DND-41 (cell line): ENCODE results near the gene GSTA4.
"Not testable (repeated sequence)": the region's sequence is repeated elsewhere in the genome, so short reads cannot be mapped to it uniquely, and the experiment has no call there.

Experiments
- ATAC-seq: fragments of 200-7000 bp; cut with Tn5 transposase; 3 replicates; pipeline ENCODE4 v1.9.1; 2021; ENCODE audit warnings: low read depth; ENCODE audit not compliant: insufficient read depth
- DNase-seq: peaks from one replicate; pipeline ENCODE4 v3.0.0-alpha.2; 2020
- H2AFZ ChIP-seq: 2 replicates; pipeline ENCODE4 v1.6.0; 2012; ENCODE audit warnings: low read depth, low read length
- H3K27ac ChIP-seq: 2 replicates; pipeline ENCODE4 v1.5.1; 2012; ENCODE audit warnings: low read length, inconsistent platforms
- H3K27me3 ChIP-seq: fragments of 200-600 bp; sonication (generic); 2 replicates; pipeline ENCODE4 v1.6.0; 2012; ENCODE audit warnings: low read length, mild to moderate bottlenecking, inconsistent platforms; ENCODE audit not compliant: insufficient read depth, poor library complexity
- H3K36me3 ChIP-seq: 2 replicates; pipeline ENCODE4 v1.5.1; 2012; ENCODE audit warnings: low read length, inconsistent platforms; ENCODE audit not compliant: insufficient read depth
- H3K4me1 ChIP-seq: 2 replicates; pipeline ENCODE4 v1.5.1; 2012; ENCODE audit warnings: mild to moderate bottlenecking, low read length; ENCODE audit not compliant: insufficient read depth
- H3K4me2 ChIP-seq: 2 replicates; pipeline ENCODE4 v1.6.0; 2012; ENCODE audit warnings: mild to moderate bottlenecking, moderate library complexity, low read length, inconsistent platforms; ENCODE audit not compliant: insufficient read depth
- H3K4me3 ChIP-seq, 2 experiments: fragments of 200-600 bp in 1 of 2; shearing (Covaris generic) in 1 of 2; 2 replicates each; pipeline ENCODE4 v1.5.1; 2012 to 2016; ENCODE audit warnings: inconsistent platforms in 2 of 2, low read length in 2 of 2, mild to moderate bottlenecking in 2 of 2, low read depth in 1 of 2, moderate library complexity in 1 of 2
- H3K79me2 ChIP-seq: 2 replicates; pipeline ENCODE4 v1.6.0; 2012; ENCODE audit warnings: low read length, inconsistent platforms; ENCODE audit not compliant: insufficient read depth
- H3K9ac ChIP-seq: 2 replicates; pipeline ENCODE4 v1.6.0; 2012; ENCODE audit warnings: low read depth, mild to moderate bottlenecking, inconsistent platforms, low read length, moderate library complexity
- H3K9me3 ChIP-seq: 2 replicates; pipeline ENCODE4 v1.5.1; 2012; ENCODE audit warnings: low read length, moderate library complexity, mild to moderate bottlenecking, inconsistent platforms; ENCODE audit not compliant: insufficient read depth, severe bottlenecking
- H4K20me1 ChIP-seq: 2 replicates; pipeline ENCODE4 v1.6.0; 2012; ENCODE audit warnings: low read length; ENCODE audit not compliant: insufficient read depth
- CTCF ChIP-seq: IDR thresholded peaks from 2 replicates; pipeline ENCODE4 v1.5.1; 2012; ENCODE audit warnings: borderline replicate concordance, low read length, moderate library complexity, mild to moderate bottlenecking; ENCODE audit not compliant: poor library complexity, severe bottlenecking; ENCODE audit errors: extremely low read depth
- EZH2 ChIP-seq: IDR thresholded peaks from 3 replicates; pipeline ENCODE4 v1.6.1; 2012; ENCODE audit warnings: borderline replicate concordance, low read depth, mild to moderate bottlenecking, moderate library complexity, low read length, inconsistent platforms; ENCODE audit not compliant: severe bottlenecking

GSTA4 gene

GRCh38 chr6:52995089-52995912, at the start of gene GSTA4:
Gene GSTA4, minus strand, starts transcription at chr6:52995284. Its CDS starts 1,041 bp downstream, at chr6:52994243.
- H3K36me3 ChIP-seq, H3K9me3 ChIP-seq, H3K79me2 ChIP-seq, H3K27me3 ChIP-seq, H4K20me1 ChIP-seq: not testable (repeated sequence)
- peak within 1 kb of the TSS; percentile 95 for H3K27ac ChIP-seq
- peak within 1 kb of the TSS; percentile 75 to 87 for H3K4me3 ChIP-seq
- TF ChIP-seq CTCF = peak; percentile 68
- ATAC-seq (peak; percentile 91), DNase-seq (peak; percentile 89)
- peak within 1 kb of the TSS; percentile 72 for H3K9ac ChIP-seq
- H2AFZ ChIP-seq = peak within 1 kb of the TSS; percentile 96
- H3K4me1 ChIP-seq = peaks cover 27% of the 10 kb centered on the region
- peak within 1 kb of the TSS; percentile 79 for H3K4me2 ChIP-seq

GRCh38 chr6:53044572-53044971, 49.5 kb upstream of the GSTA4 start:
- Histone ChIP-seq H3K27me3 (no peaks in the 10 kb centered on the region), H3K9me3 (no peaks in the 10 kb centered on the region), H3K79me2 (peaks cover 4% of the 10 kb centered on the region; the same call in 1 of the 2 replicates), H2AFZ (no peak overlapping the region), H3K27ac (no peak overlapping the region), H3K4me2 (no peak overlapping the region), H4K20me1 (0 out of 2 replicates have a peak, but pooled peaks cover 8% of the 10 kb centered on the region), H3K9ac (no peak overlapping the region), H3K4me3 (no peak overlapping the region), H3K4me1 (peaks cover 18% of the 10 kb centered on the region), H3K36me3 (peaks cover 22% of the 10 kb centered on the region)
- no peak for ATAC-seq
- TF ChIP-seq CTCF = no peak
- no peak for TF ChIP-seq EZH2
- no peak for DNase-seq

- TF ChIP-seq EZH2 (no peak), CTCF (no peak)
- Histone ChIP-seq H3K36me3 (peaks cover 27% of the 10 kb centered on the region), H3K27me3 (no peaks in the 10 kb centered on the region), H4K20me1 (0 out of 2 replicates have a peak, but pooled peaks cover 8% of the 10 kb centered on the region), H3K9ac (no peak overlapping the region), H3K4me1 (peaks cover 13% of the 10 kb centered on the region), H3K4me2 (no peak overlapping the region), H3K9me3 (no peaks in the 10 kb centered on the region), H3K79me2 (peaks cover 4% of the 10 kb centered on the region; the same call in 1 of the 2 replicates), H2AFZ (no peak overlapping the region), H3K27ac (no peak overlapping the region), H3K4me3 (no peak overlapping the region)
- DNase-seq = no peak
- no peak for ATAC-seq
Observed at GRCh38 chr6:53044071-53044470, 49.0 kb upstream of the GSTA4 start.
